ENCODE data around the gene USP2.
"Not testable (repeated sequence)": the region's sequence is repeated elsewhere in the genome, so short reads cannot be mapped to it uniquely, and the experiment has no call there.

Gene USP2

DNA sequence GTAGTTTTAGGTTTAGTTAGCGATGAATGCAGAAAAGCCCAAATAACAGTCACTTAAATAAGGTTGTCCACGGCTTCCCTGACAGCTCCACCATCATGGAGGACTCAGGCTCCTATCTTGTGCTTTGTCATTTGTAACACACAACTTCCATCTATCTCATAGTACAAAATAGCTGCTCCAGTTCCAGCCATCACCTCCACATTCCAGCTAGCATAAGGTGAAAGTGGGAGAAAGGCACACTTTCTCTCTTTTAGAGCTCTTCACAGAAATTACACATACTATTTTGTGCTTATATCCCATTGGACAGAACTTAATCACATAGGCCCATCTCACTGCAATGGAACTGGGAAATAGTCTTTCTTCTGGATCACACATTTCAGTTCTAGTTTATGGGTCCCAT, 32.8 kb upstream of the USP2 start:
- DNase-seq (ENCODE audit: low spot score) = no peak

DNA sequence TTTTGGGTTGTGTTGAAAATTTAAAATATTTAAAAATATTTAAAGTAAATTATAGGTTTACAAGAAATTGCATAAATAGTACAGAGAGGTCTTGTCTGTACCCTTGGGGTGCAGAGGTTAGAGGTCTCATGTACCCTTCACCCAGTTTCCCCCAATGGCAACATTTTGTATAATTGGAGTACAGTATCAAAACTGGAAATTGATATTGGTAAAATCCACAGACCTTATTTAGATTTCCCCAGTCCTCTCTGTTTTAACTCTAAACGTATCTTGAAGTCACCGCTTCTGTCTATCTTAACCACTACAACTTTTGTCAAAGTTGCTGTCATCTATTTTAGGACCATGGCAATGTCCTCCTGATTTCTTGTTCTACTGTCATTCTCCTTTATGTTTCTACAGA, 30.6 kb upstream of the USP2 start:
- DNase-seq (ENCODE audit: low spot score) = no peak

GRCh38 chr11:119410501-119410900, 29.0 kb upstream of the USP2 start:
- no peak for DNase-seq (ENCODE audit: low spot score)

DNA sequence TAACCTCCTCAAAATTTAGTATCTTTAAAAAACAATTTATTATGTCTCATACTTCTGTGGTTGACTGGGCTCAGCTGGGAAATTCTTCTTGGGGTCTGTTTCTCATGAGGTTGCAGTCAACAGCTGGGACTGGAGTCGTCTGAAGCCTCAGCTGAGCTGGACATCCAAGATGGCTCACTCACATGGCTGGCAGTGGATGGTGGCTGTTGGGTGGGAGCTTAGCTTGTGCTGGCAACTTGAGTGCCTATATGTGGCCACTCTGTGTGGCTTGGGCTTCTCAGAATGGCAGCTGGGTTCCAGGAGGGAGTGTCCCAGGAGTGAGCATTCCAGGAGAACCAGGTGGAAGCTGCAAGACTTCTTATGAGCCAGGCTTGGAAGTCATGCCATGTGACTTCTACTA, 28.2 kb upstream of the USP2 start:
- no peak for DNase-seq (ENCODE audit: low spot score)

- no peak for DNase-seq (ENCODE audit: low spot score)
Measured at GRCh38 chr11:119406005-119406404, 24.5 kb upstream of the USP2 start.

- not testable (repeated sequence) for DNase-seq (ENCODE audit: low spot score)
Measured at GRCh38 chr11:119405448-119405847, 24.0 kb upstream of the USP2 start.

- DNase-seq (ENCODE audit: low spot score) = no peak
Measured at GRCh38 chr11:119404872-119405271, 23.4 kb upstream of the USP2 start.

- no peak for DNase-seq (ENCODE audit: low spot score)
Measured at GRCh38 chr11:119403021-119403420, 21.5 kb upstream of the USP2 start.

- no peak for DNase-seq (ENCODE audit: low spot score)
Measured at GRCh38 chr11:119402470-119402869, 21.0 kb upstream of the USP2 start.

DNA sequence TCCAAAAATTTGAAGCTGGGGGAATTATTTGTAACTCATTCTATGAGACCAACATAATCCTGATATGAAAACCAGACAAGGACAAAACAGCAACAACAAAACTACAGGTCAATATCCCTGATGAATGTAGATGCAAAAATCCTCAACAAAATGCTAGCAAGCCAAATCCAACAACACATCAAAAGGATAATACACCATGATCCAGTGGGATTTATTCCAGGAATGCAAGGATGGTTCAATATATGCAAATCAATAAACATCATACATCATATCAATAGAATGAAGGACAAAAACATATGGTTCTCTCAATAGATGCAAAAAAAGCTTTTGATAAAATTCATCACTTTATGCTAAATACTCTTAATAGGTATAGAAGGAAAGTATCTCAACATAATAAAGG, 19.4 kb upstream of the USP2 start:
- no peak for DNase-seq (ENCODE audit: low spot score)

- no peak for DNase-seq (ENCODE audit: low spot score)
Measured at GRCh38 chr11:119397740-119398139, 16.2 kb upstream of the USP2 start.

- no peak for DNase-seq (ENCODE audit: low spot score)
Measured at GRCh38 chr11:119396835-119397234, 15.3 kb upstream of the USP2 start.

DNA sequence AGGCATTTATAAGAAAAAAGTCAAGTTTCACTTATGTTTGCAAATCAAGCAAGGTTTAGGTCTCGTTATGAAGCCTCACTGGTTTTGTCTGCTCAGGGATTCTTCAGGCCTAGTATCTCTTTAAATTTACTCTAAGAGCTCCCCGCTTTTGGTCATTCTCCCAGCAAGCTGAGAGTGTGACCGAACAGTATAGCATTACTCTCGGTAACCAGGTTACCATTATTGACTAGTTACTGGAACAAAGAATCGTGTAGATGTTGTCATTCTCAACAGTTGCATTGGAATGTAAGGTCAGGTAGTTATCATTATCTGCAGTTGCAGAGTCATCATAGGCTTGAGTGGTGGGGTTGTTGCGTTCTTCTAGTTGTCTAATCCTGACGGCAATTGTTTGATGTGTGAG, 9.8 kb upstream of the USP2 start:
- no peak for DNase-seq (ENCODE audit: low spot score)

- no peak for DNase-seq (ENCODE audit: low spot score)
Measured at GRCh38 chr11:119389611-119390254, 8.2 kb upstream of the USP2 start.

DNA sequence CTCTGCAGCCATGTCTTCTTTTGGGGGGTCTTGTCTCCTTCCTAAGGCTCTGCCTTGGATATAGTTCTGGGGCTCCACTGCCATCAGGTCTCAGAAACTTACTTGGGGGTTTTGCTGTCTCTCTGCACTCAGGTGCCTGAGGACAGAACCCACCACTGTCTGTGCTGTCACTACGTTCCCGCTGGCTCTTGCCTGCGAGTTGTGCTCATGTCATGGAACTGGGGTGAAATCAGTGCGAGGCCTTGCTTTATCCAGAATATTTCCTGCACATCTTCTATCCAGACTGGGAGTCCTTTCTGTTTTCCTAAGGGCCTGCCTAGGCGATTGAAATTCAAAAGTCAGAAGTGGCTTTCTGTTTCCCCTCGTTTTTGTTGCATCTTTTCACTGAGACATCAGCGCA, 6.6 kb upstream of the USP2 start:
- no peak for DNase-seq (ENCODE audit: low spot score)

GRCh38 chr11:119384332-119384731, 2.8 kb upstream of the USP2 start:
- DNase-seq (ENCODE audit: low spot score) = no peak

GRCh38 chr11:119382513-119382912, 1.0 kb upstream of the USP2 start:
- DNase-seq (ENCODE audit: low spot score) = not testable (repeated sequence)

DNA sequence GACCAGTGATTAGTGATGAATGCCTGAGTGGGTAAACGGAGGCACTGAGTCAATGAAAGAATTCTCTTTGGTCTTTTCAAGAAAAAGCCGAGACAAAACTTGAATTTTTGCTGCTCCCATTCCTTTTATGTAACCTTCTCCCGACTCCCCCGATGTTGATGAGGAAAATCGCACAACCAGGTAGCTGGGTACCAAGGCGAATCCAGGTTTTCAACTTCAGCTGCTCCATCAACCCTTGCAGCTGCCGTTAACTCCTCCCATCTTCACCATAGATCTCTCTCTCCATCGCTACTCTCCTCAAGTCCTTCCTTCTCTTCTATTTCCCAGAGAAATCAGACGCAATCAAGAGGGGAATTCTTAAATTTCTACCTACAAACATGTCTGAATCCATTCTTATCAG, 611 bp upstream of the USP2 start:
- no peak for DNase-seq (ENCODE audit: low spot score)

DNA sequence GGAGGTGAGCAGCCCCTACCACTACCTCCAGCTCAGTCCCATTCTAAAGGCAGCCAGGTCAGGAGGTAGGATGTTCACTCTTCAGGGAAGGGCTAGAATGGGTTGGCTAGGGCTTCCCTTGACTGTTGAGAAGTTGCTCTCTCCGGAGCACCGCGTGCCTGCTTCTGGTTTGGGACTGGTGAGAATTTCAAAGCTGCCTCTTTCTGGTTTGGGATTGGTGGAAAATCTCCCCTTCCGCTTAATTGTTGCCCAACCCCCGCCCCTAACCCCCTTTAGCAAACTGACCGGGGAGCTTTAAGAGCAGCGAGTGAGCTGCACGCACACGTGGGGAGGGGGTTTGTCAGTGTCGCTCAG, 686 bp downstream of the USP2 start:
- no peak for DNase-seq (ENCODE audit: low spot score)

DNA sequence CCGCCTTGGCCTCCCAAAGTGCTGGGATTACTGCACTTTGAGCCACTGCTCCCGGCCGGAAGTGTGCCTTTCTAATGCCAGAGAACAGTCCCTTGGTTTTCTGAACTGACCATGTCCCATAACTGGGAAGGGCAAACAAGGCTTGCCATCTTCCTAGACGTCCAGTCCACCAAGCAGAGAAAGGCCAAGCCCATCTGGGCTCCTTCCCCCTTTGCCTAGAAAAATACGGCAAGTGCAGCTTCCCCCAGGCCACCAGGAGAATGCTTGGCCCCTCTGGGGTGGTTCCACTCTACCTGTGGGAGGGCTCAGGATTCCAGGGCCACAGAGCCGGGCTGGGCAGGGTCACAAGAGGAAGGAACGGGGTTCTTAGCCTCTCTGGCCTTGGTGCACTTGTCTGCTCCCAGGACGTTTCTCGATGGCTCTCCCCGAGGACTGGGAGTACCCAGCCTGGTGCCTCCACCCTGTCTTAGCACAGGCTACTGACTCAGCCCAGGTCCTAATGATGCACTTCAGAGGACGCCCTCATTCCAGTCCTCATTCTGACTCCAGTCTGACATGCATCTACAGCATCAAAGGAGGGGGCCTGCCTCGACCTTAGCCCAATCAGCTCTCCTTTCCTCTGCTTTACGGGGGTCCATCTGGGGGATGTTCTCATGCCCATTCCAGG, 1.2 kb downstream of the USP2 start:
- no peak for DNase-seq (ENCODE audit: low spot score)

DNA sequence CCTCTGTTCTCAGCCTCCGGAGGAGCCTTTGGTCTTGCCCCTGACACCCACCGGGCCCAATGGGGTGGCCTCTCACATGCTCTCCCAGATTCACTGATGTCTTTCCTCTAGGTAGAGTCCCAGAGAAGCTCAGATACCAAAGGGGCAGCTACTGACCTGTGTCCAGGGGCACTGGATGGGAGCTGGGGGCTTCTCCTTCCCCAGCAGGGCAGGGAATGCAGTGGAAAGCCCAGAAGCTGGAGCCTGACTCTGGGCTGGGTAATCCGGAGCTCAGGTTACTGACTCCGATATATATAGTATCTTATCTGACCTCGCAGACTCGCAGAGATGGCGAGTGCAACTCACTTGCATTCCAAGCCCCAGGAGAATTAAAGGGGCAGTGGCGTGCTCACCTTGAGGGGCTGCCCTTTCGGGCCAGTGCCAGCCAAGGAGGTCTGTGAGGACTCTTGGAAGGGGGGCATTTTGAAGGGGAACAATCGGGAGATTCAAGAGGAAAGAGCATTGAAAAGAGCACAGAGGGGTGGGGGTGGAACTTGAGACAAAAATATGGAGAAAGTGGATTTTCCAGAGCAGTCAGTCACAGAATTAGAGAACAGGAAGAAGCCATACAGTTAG, 2.5 kb downstream of the USP2 start:
- no peak for DNase-seq (ENCODE audit: low spot score)

DNA sequence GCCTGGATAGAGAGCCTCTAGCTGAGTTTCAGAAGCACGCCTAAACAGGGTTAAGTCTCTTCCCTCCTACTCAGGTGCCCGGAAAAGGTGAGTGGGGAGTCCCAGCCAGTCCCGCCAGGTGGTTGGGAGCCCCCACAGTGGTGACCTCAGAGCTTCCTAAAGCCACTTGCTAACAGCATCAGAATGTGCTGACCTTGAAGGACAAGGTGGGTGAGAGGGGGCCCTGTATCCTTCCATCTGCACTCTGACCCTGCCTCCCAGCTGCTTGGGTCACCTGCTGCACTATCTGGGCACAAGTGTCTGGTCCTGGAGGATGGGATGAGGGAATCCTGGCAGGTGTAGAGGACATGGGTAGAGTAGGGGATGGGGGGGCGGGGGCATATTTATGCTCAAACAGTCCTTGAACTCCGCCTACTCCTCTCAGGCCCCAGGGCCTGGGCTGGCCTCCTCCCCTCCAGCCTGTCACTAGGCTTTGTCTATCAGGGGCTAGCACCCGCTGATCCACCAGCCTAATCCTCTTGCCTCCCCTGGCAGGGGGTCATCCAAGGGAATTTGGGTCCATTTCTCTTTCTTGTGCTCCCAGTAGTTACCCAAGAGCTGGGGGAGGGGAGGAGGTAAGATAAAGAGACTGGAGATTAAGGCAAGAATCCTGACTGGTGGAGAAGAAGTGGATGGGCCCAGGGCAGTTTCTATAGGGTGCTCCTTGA, 3.4 kb downstream of the USP2 start:
- DNase-seq (ENCODE audit: low spot score) = no peak

Measured in kidney tubule cell (primary cell).